DOHH2 (cell line): Measurements from ENCODE around the gene RRM2.

ENCODE experiments used
- H3F3A ChIP-seq: fragments of 200-600 bp; sonication (generic), shearing (Covaris generic); 2 replicates; pipeline ENCODE4 v1.6.0; 2016; ENCODE audit warnings: antibody characterized with exemption, mild to moderate bottlenecking; ENCODE audit not compliant: control insufficient read depth, insufficient read depth
- H3K27ac ChIP-seq: fragments of 200-600 bp; sonication (generic); 2 replicates; pipeline ENCODE4 v1.5.1; 2014; ENCODE audit warnings: low read depth, mild to moderate bottlenecking, low read length, moderate library complexity
- H3K27me3 ChIP-seq: fragments of 200-600 bp; sonication (generic); 2 replicates; pipeline ENCODE4 v1.6.1; 2014; ENCODE audit warnings: mild to moderate bottlenecking, low read length, mixed read lengths; ENCODE audit not compliant: control insufficient read depth
- H3K36me3 ChIP-seq: fragments of 200-600 bp; sonication (generic); 2 replicates; pipeline ENCODE4 v1.6.1; 2014; ENCODE audit warnings: mild to moderate bottlenecking, low read length, moderate library complexity, mixed read lengths; ENCODE audit not compliant: control insufficient read depth
- H3K4me1 ChIP-seq: fragments of 200-600 bp; sonication (generic); 2 replicates; pipeline ENCODE4 v1.6.1; 2014; ENCODE audit warnings: mild to moderate bottlenecking, low read length, mixed read lengths; ENCODE audit not compliant: control insufficient read depth
- H3K4me2 ChIP-seq: fragments of 200-600 bp; sonication (generic); 2 replicates; pipeline ENCODE4 v1.6.0; 2014; ENCODE audit warnings: mild to moderate bottlenecking, low read length, moderate library complexity
- H3K4me3 ChIP-seq: fragments of 200-600 bp; sonication (generic); 2 replicates; pipeline ENCODE4 v1.5.1; 2014; ENCODE audit warnings: mild to moderate bottlenecking, low read length, mixed read lengths
- H3K79me2 ChIP-seq: fragments of 200-600 bp; sonication (generic); 2 replicates; pipeline ENCODE4 v1.6.1; 2014; ENCODE audit warnings: mild to moderate bottlenecking, low read length, mixed read lengths; ENCODE audit not compliant: control insufficient read depth
- H3K9me2 ChIP-seq: fragments of 200-600 bp; sonication (generic); replicated peaks from 2 replicates; pipeline ENCODE4 v1.6.1; 2014; ENCODE audit warnings: mild to moderate bottlenecking, low read length, mixed read lengths; ENCODE audit not compliant: control insufficient read depth
- H3K9me3 ChIP-seq: fragments of 200-600 bp; sonication (generic); 2 replicates; pipeline ENCODE4 v1.6.1; 2014; ENCODE audit warnings: antibody characterized with exemption, low read length, mixed read lengths; ENCODE audit not compliant: control insufficient read depth, insufficient read depth
- H4K20me1 ChIP-seq: fragments of 200-600 bp; sonication (generic); 2 replicates; pipeline ENCODE4 v1.6.0; 2014; ENCODE audit warnings: low read depth, mild to moderate bottlenecking, antibody characterized with exemption, low read length, moderate library complexity; ENCODE audit not compliant: control insufficient read depth, insufficient read depth
- EZH2phosphoT487 ChIP-seq: fragments of 200-600 bp; sonication (generic); IDR thresholded peaks from 2 replicates; pipeline ENCODE4 v1.6.1; 2017; ENCODE audit warnings: borderline replicate concordance, mild to moderate bottlenecking, antibody characterized with exemption, low read length, moderate library complexity, mixed read lengths
- TF ChIP-seq, protein P1 (sequence below): fragments of 200-600 bp; sonication (generic); IDR thresholded peaks from one replicate; pipeline ENCODE4 v1.5.1; 2014; ENCODE audit warnings: antibody characterized with exemption, mild to moderate bottlenecking, low read depth, low read length; ENCODE audit not compliant: poor library complexity, severe bottlenecking

The RRM2 gene

DNA sequence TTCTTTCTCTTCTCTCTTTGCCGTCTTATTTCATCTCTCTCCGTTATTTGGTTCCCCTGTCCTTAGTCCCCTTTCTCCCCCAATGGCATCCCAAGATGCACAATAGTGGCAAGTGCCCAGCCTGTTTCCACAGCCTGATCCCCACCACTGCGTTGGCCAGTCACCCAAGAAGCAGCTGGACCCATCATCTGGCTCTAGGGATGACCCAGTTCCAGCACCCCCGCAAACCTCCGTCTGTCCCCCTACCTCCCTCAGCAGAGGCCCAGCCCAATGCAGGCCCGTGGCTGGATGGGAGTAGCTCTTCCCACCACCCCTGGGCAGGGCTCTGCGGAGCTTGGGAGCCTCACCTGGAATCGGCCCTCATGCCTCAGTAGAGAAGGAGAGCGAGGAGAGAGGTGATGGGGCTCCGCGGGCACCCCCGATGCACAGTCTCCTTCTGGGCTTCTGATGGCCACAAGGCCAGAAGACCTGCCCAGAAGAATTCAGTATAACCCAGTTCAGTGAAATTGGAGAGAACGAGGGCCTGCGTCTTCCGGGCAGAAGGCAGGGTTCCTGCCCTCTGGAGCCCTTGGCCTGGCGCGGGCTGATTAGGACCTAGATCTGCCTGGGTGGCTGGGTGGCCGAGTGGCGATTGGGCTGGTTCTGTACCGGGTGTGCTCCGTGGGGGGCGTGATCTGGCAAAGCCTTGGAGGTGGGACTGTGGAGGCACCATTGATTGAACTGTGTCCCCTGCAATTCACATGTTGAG lies 50.9 kb downstream of the RRM2 start:
- H4K20me1 ChIP-seq = no peaks in the 10 kb centered on the region
- TF ChIP-seq EZH2phosphoT487 = no peak
- TF ChIP-seq, protein P1, sequence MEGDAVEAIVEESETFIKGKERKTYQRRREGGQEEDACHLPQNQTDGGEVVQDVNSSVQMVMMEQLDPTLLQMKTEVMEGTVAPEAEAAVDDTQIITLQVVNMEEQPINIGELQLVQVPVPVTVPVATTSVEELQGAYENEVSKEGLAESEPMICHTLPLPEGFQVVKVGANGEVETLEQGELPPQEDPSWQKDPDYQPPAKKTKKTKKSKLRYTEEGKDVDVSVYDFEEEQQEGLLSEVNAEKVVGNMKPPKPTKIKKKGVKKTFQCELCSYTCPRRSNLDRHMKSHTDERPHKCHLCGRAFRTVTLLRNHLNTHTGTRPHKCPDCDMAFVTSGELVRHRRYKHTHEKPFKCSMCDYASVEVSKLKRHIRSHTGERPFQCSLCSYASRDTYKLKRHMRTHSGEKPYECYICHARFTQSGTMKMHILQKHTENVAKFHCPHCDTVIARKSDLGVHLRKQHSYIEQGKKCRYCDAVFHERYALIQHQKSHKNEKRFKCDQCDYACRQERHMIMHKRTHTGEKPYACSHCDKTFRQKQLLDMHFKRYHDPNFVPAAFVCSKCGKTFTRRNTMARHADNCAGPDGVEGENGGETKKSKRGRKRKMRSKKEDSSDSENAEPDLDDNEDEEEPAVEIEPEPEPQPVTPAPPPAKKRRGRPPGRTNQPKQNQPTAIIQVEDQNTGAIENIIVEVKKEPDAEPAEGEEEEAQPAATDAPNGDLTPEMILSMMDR = no peak
- no peak overlapping the region for H3K27ac ChIP-seq
- no peaks in the 10 kb centered on the region for H3F3A ChIP-seq
- H3K79me2 ChIP-seq = no peaks in the 10 kb centered on the region
- H3K9me2 ChIP-seq = no peaks in the 10 kb centered on the region
- H3K4me1 ChIP-seq = no peaks in the 10 kb centered on the region
- H3K4me2 ChIP-seq = no peak overlapping the region
- no peaks in the 10 kb centered on the region for H3K9me3 ChIP-seq
- H3K36me3 ChIP-seq = no peaks in the 10 kb centered on the region
- H3K27me3 ChIP-seq = no peaks in the 10 kb centered on the region
- no peak overlapping the region for H3K4me3 ChIP-seq

DNA sequence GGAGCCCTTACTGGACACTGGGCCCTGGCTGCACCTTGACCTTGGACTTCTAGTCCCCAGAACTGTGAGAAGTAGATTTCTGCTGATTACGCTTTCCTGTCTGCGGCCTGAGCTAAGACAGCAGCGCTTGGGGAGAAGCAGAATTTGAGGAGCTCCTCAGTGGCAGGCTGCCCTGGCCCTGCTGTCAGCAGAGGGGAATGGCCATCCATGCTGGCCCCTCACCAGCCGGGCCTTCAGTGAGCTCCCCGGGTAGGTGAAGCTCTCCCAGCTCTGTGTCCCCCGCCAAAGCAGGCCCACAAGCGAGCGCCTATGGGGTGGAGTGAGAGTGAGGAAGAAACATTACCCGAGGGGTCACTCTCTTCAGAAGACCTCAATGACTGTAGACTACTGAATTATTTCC lies 51.6 kb downstream of the RRM2 start:
- Histone ChIP-seq H4K20me1 (no peaks in the 10 kb centered on the region), H3K9me3 (no peaks in the 10 kb centered on the region), H3K36me3 (no peaks in the 10 kb centered on the region), H3K79me2 (no peaks in the 10 kb centered on the region), H3K27me3 (no peaks in the 10 kb centered on the region), H3K27ac (no peak overlapping the region), H3K4me3 (no peak overlapping the region), H3K4me1 (no peaks in the 10 kb centered on the region), H3F3A (no peaks in the 10 kb centered on the region), H3K4me2 (no peak overlapping the region), H3K9me2 (no peaks in the 10 kb centered on the region)
- no peak for TF ChIP-seq EZH2phosphoT487
- TF ChIP-seq, protein P1 = no peak

DNA sequence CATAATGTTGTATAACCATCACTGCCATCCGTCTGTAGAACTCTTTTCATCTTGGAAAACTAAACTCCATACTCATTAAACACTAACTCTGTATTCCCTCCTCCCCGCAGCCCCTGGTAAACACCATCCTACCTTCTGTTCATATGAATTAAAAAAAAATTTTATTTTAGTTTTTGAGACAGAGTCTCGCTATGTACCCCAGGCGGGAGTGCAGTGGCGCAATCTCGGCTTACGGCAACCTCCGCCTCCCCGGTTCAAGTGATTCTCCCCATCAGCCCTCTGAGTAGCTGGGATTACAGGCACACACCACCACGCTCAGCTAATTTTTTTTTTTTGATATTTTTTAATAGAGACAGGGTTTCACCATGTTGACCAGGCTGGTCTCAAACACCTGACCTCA lies 52.9 kb downstream of the RRM2 start:
- Histone ChIP-seq H3K4me1 (no peaks in the 10 kb centered on the region), H3K4me3 (no peak overlapping the region), H3K9me3 (no peaks in the 10 kb centered on the region), H3K36me3 (no peaks in the 10 kb centered on the region), H3F3A (no peaks in the 10 kb centered on the region), H3K27me3 (no peaks in the 10 kb centered on the region), H4K20me1 (no peaks in the 10 kb centered on the region), H3K79me2 (no peaks in the 10 kb centered on the region), H3K9me2 (no peaks in the 10 kb centered on the region), H3K27ac (no peak overlapping the region), H3K4me2 (no peak overlapping the region)
- TF ChIP-seq EZH2phosphoT487 = no peak
- TF ChIP-seq, protein P1 = no peak
